GM21526 (cell line): ENCODE data around the gene WWOX.
"Not testable (repeated sequence)": the region's sequence is repeated elsewhere in the genome, so short reads cannot be mapped to it uniquely, and the experiment has no call there.

Experiments used
- ATAC-seq: cut with Tn5 transposase; IDR thresholded peaks from one replicate; pipeline ENCODE4 v1.9.1; 2021; ENCODE audit warnings: moderate library complexity; ENCODE audit not compliant: unreplicated experiment, low FRiP score

The WWOX gene

DNA sequence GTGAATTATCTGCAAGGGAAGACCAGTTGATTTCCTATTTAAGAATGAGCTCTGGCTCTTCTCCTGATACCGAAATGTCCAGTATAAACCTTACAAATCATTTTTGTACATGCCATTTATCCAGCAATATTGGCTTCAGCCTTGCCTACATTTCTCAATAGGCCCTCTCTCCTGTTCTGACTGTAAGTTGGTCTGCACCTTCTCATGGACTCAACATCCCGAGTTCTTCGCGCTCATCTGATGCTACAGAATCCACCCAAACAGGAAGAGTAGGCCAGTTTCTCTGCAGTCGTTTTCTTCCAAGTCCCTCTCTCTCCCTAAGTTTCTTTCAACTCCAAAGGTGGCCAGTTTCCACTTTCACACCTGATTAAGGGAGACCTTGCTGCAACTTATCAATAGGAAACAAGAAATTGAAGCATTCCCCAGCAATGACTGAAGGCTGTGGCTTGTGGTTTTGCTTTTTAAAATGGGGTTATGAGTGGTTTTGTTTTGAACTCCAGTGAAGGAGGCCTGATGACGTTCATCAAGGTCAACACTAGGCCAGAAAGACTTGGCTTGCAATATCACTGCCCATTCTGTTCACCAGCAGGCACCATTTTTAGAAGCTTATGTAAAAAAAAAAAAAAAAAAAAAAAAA lies 1118.0 kb downstream of the WWOX start:
- ATAC-seq = no peak

DNA sequence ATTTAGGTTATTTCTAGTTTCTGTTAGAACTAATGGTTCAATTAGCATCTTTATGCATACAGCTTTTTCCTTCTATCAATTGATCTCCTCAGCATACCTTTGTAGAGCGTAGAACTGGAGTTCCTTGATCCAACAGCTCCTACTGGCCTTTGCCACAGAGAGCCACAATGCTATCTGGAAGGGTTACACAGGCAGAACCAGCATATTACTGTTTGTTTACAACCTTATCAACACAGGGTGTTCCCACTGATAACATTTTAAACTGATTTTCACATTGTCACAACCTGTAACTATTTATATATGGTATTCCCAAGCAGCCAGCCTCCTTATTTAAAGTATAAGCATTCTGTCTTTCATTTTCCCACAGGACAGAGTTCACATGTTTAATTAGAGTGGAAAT lies 1118.9 kb downstream of the WWOX start:
- no peak for ATAC-seq

- ATAC-seq = not testable (repeated sequence)
These were observed 1126.5 kb downstream of the WWOX start for GRCh38 chr16:79225994-79226393.

DNA sequence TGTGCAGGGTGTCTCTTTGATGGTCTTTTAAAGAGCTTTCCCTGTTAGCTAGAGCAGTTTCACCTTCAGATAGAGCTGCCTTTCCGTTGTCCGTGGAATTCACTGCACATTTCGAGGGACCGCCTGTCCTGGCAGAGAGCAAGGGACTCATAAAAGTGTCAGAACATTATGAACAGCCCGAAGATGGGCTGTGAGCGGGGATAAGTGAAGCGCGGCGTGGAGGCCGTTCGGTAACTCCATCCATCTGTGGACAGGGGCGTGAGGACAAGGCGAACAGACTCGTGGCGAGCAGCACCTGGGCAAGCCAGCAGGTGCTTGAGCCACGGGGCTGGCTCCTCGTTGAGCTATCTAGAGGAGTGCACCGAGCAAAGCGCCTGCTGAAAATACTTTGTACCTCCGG lies 1129.9 kb downstream of the WWOX start:
- no peak for ATAC-seq

GRCh38 chr16:79245700-79246099 lies 1146.2 kb downstream of the WWOX start:
- not testable (repeated sequence) for ATAC-seq

GRCh38 chr16:79247386-79247785 lies 1147.9 kb downstream of the WWOX start:
- no peak for ATAC-seq

- no peak for ATAC-seq
These were observed 1148.9 kb downstream of the WWOX start for GRCh38 chr16:79248351-79248750.

DNA sequence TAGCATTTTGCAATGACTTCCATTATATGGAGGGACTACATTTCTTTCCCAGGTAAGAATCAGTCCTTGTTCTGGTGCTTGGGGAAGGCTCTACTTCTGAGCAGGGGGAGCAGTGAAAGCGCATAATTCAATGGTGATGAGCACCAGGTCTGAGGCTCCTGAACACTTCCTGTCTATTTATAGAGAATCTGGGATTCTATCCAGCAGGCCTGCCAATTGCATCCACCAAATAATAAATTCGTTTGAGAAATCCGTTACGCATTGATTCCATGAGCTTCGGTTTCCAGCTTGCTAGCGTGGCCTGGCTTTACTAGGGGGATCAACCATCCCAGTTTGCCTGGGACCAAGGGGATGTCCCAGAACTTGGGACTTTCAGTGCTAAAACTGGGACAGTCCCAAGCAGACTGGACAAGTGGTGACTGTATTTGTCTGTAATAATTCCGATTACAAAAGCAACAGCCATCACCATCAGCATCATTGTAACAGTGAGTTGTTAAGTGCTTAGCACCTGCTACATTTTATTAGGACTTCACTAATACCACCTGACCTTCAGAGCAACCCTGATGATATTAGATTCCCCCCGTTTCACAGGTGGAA lies 1151.1 kb downstream of the WWOX start:
- ATAC-seq = no peak

DNA sequence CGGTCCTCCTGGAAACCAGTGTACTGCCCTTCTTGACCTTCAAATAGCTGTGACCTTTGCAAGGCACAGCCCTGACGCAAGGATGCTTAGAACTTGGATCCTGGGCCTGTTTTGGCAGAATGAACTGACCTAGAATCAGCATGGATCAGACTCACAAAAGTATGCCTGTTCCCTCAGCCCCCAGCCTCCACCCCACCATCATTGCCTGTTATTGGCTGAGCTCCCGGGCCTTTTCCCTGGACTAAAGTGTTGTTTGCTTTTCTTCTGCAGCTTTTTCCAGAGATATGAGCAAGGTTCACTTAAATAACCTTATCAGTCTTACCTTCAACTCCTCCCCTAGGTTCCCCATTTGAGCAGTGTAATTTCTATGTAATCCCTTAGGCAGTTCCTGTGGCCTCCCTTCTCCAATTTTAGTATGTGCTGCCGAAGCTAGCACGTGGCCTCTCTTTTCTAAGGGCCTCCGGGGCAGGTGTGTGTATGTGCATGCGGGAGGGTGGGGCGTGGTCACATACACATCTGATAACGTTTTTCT lies 1153.7 kb downstream of the WWOX start:
- no peak for ATAC-seq

DNA sequence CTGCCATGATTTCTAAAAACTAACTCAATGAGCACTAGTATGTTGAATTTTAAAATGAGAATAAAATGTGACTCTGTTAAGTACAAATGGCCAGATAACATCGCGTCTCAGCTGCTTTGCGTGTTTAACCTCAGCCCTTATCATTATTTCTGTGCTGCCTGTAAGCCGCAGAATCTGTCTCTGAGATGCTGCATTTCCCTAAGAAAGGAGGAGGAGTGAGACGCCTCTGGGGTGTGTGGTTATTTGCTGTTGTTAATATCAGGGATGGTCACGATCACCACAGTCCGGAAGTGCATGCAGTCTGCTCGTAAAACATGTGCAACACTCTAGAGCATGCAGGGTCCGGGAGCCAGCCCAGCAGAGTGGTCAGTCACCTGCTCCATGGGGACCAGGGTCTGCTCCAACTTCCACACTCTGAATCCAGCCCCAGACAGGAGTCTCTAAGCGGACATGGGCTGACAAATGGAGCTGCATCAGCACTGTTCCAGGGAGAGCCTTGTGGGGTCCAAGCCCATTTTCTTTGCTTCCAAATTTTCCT lies 1158.6 kb downstream of the WWOX start:
- no peak for ATAC-seq

DNA sequence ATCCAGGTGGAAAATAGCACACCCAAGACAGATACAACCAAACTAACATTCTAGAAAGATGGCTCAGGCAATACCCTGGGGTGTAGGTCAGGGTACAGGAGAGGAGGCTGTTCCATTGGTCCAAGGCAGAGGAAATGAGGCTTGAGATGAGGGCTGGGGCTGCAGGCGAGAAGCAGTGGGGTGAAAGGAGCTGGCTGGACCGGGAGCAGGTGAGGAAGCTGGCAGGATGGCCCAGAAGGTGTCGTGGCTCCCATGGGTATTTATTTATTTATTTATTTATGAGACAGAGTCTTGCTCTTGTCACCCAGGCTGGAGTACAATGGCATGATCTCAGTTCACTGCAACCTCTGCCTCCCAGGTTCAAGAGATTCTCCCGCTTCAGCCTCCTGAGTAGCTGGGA lies 1161.4 kb downstream of the WWOX start:
- ATAC-seq = not testable (repeated sequence)

DNA sequence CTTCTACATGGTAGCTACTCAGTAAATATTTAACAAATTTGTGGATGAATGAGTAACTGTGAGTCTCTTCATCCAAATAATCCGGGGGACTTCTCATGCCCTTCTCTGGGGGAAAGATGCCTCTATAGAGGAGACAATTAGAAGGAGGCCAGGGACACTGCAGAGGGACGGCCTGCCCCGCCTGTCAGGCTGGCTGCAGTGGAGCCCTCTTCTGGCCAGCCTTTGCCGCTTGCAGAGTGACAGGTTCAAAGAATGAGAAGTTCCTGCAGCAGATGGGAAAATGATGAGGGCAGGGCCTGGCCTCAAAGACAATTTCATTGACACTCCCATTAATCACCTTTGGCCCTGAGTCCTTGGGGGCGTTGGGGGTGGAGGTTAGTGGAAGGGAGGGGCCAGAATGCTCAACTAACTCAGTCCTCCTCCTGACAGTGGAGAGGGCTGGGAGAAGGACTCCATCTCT lies 1162.1 kb downstream of the WWOX start:
- ATAC-seq = no peak

GRCh38 chr16:79261944-79262552 lies 1162.6 kb downstream of the WWOX start:
- ATAC-seq = no peak
